HEK293 (cell line): ENCODE data around the gene PCSK1.
A peak's percentile ranks its signal among the peaks of the same experiment; 100 is the strongest.

Experiments
- HOXA7 ChIP-seq: sonication (generic); formaldehyde crosslinking; IDR thresholded peaks from 2 replicates; pipeline ENCODE4 v1.8.1; 2022; ENCODE audit warnings: missing genetic modification reagents, borderline replicate concordance
- HOXD13 ChIP-seq: sonication (generic); formaldehyde crosslinking; IDR thresholded peaks from 2 replicates; pipeline ENCODE4 v1.8.0; 2022; ENCODE audit warnings: missing genetic modification reagents, borderline replicate concordance
- IKZF3 ChIP-seq: fragments of 450-650 bp; IDR thresholded peaks from 2 replicates; pipeline ENCODE4 v1.5.0; 2018; ENCODE audit warnings: missing biosample characterization, mild to moderate bottlenecking, missing genetic modification characterization, moderate library complexity
- KLF10 ChIP-seq: fragments of 450-650 bp; IDR thresholded peaks from 2 replicates; pipeline ENCODE4 v1.5.1; 2018; ENCODE audit warnings: missing biosample characterization, mild to moderate bottlenecking, missing genetic modification characterization
- MYNN ChIP-seq: fragments of 450-650 bp; formaldehyde crosslinking; IDR thresholded peaks from 2 replicates; pipeline ENCODE4 v1.5.1; 2016; ENCODE audit warnings: missing biosample characterization, missing genetic modification characterization, borderline replicate concordance
- TRIM28 ChIP-seq: IDR thresholded peaks from 2 replicates; pipeline ENCODE4 v1.6.1; 2011; ENCODE audit warnings: low read length, control low read depth, borderline replicate concordance
- YY2 ChIP-seq: fragments of 450-650 bp; formaldehyde crosslinking; IDR thresholded peaks from 2 replicates; pipeline ENCODE4 v1.5.1; 2016; ENCODE audit warnings: missing biosample characterization, missing genetic modification characterization
- ZBTB20 ChIP-seq: fragments of 450-650 bp; formaldehyde crosslinking; IDR thresholded peaks from 2 replicates; pipeline ENCODE4 v1.5.1; 2016; ENCODE audit warnings: missing biosample characterization, missing genetic modification characterization
- ZNF114 ChIP-seq: fragments of 450-650 bp; formaldehyde crosslinking; IDR thresholded peaks from 2 replicates; pipeline ENCODE4 v1.5.0; 2017; ENCODE audit warnings: missing biosample characterization, missing genetic modification characterization
- ZNF239 ChIP-seq: fragments of 450-650 bp; formaldehyde crosslinking; IDR thresholded peaks from 2 replicates; pipeline ENCODE4 v1.5.1; 2016; ENCODE audit warnings: missing biosample characterization, missing genetic modification characterization
- ZNF366 ChIP-seq: fragments of 450-650 bp; formaldehyde crosslinking; conservative IDR thresholded peaks from 2 replicates; pipeline ENCODE4 v1.5.1; 2016; ENCODE audit warnings: missing biosample characterization, missing genetic modification characterization
- ZNF394 ChIP-seq: fragments of 450-650 bp; formaldehyde crosslinking; IDR thresholded peaks from 2 replicates; pipeline ENCODE4 v1.5.1; 2016; ENCODE audit warnings: missing biosample characterization, missing genetic modification characterization, mild to moderate bottlenecking, moderate library complexity, borderline replicate concordance
- ZNF501 ChIP-seq: fragments of 450-650 bp; formaldehyde crosslinking; IDR thresholded peaks from 2 replicates; pipeline ENCODE4 v1.5.1; 2016; ENCODE audit warnings: missing biosample characterization, missing genetic modification characterization
- ZNF521 ChIP-seq: fragments of 450-650 bp; formaldehyde crosslinking; IDR thresholded peaks from 2 replicates; pipeline ENCODE4 v1.5.1; 2017; ENCODE audit warnings: missing biosample characterization, mild to moderate bottlenecking, missing genetic modification characterization
- ZNF585B ChIP-seq: fragments of 450-650 bp; formaldehyde crosslinking; IDR thresholded peaks from 2 replicates; pipeline ENCODE4 v1.5.1; 2016; ENCODE audit warnings: missing biosample characterization, missing genetic modification characterization
- ZNF596 ChIP-seq: fragments of 450-650 bp; IDR thresholded peaks from 2 replicates; pipeline ENCODE4 v1.5.0; 2018; ENCODE audit warnings: missing biosample characterization, mild to moderate bottlenecking, missing genetic modification characterization, moderate library complexity
- ZNF660 ChIP-seq: fragments of 450-650 bp; IDR thresholded peaks from 2 replicates; pipeline ENCODE4 v1.5.1; 2018; ENCODE audit warnings: missing biosample characterization, mild to moderate bottlenecking, missing genetic modification characterization
- ZNF768 ChIP-seq: fragments of 450-650 bp; formaldehyde crosslinking; IDR thresholded peaks from 2 replicates; pipeline ENCODE4 v1.5.1; 2018; ENCODE audit warnings: missing biosample characterization, mild to moderate bottlenecking, missing genetic modification characterization
- ZNF777 ChIP-seq: fragments of 450-650 bp; formaldehyde crosslinking; IDR thresholded peaks from 2 replicates; pipeline ENCODE4 v1.5.1; 2017; ENCODE audit warnings: missing biosample characterization, missing genetic modification characterization, borderline replicate concordance
- ZSCAN30 ChIP-seq: fragments of 450-650 bp; IDR thresholded peaks from 2 replicates; pipeline ENCODE4 v1.5.1; 2018; ENCODE audit warnings: missing biosample characterization, mild to moderate bottlenecking, missing genetic modification characterization, moderate library complexity
- TF ChIP-seq, protein P1 (sequence below): fragments of 450-650 bp; formaldehyde crosslinking; IDR thresholded peaks from 2 replicates; pipeline ENCODE4 v1.5.1; 2016; ENCODE audit warnings: missing biosample characterization, missing genetic modification characterization
- TF ChIP-seq, protein P2 (sequence below): fragments of 450-650 bp; formaldehyde crosslinking; IDR thresholded peaks from 2 replicates; pipeline ENCODE4 v1.5.1; 2017; ENCODE audit warnings: missing biosample characterization, missing genetic modification characterization
- TF ChIP-seq, protein P3 (sequence below): fragments of 450-650 bp; formaldehyde crosslinking; IDR thresholded peaks from 2 replicates; pipeline ENCODE4 v1.5.1; 2016; ENCODE audit warnings: missing biosample characterization, missing genetic modification characterization
- TF ChIP-seq, protein P4 (sequence below): fragments of 450-650 bp; formaldehyde crosslinking; IDR thresholded peaks from 2 replicates; pipeline ENCODE4 v1.5.1; 2016; ENCODE audit warnings: missing biosample characterization, missing genetic modification characterization, low read depth
- TF ChIP-seq, protein P5 (sequence below): IDR thresholded peaks from 2 replicates; pipeline ENCODE4 v1.6.1; 2011; ENCODE audit warnings: mild to moderate bottlenecking, low read depth, low read length, borderline replicate concordance
- TF ChIP-seq, protein P6 (sequence below): fragments of 450-650 bp; formaldehyde crosslinking; IDR thresholded peaks from 2 replicates; pipeline ENCODE4 v1.5.0; 2017; ENCODE audit warnings: missing biosample characterization, missing genetic modification characterization, borderline replicate concordance
- TF ChIP-seq, protein P7 (sequence below): fragments of 450-650 bp; IDR thresholded peaks from 2 replicates; pipeline ENCODE4 v1.5.1; 2018; ENCODE audit warnings: missing biosample characterization, mild to moderate bottlenecking, missing genetic modification characterization

PCSK1 gene

DNA sequence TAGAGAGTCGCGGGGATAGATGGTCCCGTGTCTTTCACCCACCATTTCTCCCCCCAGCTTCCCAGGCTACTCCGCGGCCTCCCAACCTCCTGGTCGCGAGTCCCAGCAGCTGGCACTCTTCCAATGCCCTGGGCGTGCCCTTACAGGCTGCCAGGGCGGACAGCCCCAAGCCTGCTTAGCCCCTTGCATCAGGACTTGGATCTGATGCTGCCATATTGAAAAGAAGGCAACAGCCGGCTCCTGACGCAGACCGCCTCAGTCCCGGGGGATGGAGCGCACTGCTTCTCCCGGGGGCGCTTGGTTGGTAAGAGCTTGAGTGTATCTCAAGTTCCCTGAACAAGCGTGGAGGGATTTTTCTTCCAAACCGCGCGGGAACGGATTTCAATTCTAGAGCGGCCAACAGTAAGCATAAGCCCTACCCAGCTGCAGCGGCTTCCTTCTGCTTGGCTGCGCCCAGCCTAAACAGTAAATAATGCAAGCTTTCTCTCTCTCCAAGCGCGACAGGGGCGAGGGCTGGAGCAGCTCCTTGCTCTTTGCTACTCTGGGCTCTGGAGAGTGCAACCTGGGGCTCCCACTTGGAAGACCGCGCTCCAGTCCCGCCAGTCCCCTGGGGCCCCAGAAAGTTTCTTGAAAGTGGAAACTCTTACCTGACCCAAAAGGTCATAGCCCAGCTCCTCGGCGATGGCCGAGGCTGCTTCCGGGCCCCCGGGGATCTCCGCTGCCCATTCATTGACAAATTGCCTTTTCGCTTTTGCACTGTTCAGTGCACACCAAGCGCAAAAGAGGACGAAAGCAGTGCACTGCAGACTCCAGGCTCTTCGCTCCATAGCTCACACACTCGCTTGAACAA lies 607 bp downstream of the PCSK1 start (continued):
- TF ChIP-seq, protein P1, sequence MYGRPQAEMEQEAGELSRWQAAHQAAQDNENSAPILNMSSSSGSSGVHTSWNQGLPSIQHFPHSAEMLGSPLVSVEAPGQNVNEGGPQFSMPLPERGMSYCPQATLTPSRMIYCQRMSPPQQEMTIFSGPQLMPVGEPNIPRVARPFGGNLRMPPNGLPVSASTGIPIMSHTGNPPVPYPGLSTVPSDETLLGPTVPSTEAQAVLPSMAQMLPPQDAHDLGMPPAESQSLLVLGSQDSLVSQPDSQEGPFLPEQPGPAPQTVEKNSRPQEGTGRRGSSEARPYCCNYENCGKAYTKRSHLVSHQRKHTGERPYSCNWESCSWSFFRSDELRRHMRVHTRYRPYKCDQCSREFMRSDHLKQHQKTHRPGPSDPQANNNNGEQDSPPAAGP (tag by site-specific recombination), result no peak
- TF ChIP-seq, protein P2, sequence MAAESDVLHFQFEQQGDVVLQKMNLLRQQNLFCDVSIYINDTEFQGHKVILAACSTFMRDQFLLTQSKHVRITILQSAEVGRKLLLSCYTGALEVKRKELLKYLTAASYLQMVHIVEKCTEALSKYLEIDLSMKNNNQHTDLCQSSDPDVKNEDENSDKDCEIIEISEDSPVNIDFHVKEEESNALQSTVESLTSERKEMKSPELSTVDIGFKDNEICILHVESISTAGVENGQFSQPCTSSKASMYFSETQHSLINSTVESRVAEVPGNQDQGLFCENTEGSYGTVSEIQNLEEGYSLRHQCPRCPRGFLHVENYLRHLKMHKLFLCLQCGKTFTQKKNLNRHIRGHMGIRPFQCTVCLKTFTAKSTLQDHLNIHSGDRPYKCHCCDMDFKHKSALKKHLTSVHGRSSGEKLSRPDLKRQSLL (tag by site-specific recombination), result peak; percentile 49; the same call in 1 of the 2 replicates
- TF ChIP-seq ZNF768 (tag by site-specific recombination) (no peak), TRIM28 (no peak), ZNF660 (tag by site-specific recombination) (no peak), ZNF114 (tag by site-specific recombination) (no peak), MYNN (tag by site-specific recombination) (no peak), KLF10 (no peak), ZBTB20 (tag by site-specific recombination) (peak; percentile 8; the same call in 1 of the 2 replicates), ZNF366 (tag by site-specific recombination) (no peak), HOXD13 (CRISPR knock-in tag) (no peak), ZSCAN30 (no peak), YY2 (tag by site-specific recombination) (no peak), ZNF585B (tag by site-specific recombination) (no peak), ZNF394 (peak; percentile 60; the same call in 1 of the 2 replicates), IKZF3 (tag by site-specific recombination) (no peak), ZNF521 (tag by site-specific recombination) (no peak), HOXA7 (CRISPR knock-in tag) (no peak), ZNF239 (no peak), ZNF777 (tag by site-specific recombination) (no peak), ZNF501 (no peak), ZNF596 (tag by site-specific recombination) (no peak)
- TF ChIP-seq, protein P3, sequence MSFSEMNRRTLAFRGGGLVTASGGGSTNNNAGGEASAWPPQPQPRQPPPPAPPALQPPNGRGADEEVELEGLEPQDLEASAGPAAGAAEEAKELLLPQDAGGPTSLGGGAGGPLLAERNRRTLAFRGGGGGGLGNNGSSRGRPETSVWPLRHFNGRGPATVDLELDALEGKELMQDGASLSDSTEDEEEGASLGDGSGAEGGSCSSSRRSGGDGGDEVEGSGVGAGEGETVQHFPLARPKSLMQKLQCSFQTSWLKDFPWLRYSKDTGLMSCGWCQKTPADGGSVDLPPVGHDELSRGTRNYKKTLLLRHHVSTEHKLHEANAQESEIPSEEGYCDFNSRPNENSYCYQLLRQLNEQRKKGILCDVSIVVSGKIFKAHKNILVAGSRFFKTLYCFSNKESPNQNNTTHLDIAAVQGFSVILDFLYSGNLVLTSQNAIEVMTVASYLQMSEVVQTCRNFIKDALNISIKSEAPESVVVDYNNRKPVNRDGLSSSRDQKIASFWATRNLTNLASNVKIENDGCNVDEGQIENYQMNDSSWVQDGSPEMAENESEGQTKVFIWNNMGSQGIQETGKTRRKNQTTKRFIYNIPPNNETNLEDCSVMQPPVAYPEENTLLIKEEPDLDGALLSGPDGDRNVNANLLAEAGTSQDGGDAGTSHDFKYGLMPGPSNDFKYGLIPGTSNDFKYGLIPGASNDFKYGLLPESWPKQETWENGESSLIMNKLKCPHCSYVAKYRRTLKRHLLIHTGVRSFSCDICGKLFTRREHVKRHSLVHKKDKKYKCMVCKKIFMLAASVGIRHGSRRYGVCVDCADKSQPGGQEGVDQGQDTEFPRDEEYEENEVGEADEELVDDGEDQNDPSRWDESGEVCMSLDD (tag by site-specific recombination), result no peak
- TF ChIP-seq, protein P4, sequence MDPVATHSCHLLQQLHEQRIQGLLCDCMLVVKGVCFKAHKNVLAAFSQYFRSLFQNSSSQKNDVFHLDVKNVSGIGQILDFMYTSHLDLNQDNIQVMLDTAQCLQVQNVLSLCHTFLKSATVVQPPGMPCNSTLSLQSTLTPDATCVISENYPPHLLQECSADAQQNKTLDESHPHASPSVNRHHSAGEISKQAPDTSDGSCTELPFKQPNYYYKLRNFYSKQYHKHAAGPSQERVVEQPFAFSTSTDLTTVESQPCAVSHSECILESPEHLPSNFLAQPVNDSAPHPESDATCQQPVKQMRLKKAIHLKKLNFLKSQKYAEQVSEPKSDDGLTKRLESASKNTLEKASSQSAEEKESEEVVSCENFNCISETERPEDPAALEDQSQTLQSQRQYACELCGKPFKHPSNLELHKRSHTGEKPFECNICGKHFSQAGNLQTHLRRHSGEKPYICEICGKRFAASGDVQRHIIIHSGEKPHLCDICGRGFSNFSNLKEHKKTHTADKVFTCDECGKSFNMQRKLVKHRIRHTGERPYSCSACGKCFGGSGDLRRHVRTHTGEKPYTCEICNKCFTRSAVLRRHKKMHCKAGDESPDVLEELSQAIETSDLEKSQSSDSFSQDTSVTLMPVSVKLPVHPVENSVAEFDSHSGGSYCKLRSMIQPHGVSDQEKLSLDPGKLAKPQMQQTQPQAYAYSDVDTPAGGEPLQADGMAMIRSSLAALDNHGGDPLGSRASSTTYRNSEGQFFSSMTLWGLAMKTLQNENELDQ (tag by site-specific recombination), result no peak
- TF ChIP-seq, protein P5, sequence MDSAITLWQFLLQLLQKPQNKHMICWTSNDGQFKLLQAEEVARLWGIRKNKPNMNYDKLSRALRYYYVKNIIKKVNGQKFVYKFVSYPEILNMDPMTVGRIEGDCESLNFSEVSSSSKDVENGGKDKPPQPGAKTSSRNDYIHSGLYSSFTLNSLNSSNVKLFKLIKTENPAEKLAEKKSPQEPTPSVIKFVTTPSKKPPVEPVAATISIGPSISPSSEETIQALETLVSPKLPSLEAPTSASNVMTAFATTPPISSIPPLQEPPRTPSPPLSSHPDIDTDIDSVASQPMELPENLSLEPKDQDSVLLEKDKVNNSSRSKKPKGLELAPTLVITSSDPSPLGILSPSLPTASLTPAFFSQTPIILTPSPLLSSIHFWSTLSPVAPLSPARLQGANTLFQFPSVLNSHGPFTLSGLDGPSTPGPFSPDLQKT, result no peak
- TF ChIP-seq, protein P6, sequence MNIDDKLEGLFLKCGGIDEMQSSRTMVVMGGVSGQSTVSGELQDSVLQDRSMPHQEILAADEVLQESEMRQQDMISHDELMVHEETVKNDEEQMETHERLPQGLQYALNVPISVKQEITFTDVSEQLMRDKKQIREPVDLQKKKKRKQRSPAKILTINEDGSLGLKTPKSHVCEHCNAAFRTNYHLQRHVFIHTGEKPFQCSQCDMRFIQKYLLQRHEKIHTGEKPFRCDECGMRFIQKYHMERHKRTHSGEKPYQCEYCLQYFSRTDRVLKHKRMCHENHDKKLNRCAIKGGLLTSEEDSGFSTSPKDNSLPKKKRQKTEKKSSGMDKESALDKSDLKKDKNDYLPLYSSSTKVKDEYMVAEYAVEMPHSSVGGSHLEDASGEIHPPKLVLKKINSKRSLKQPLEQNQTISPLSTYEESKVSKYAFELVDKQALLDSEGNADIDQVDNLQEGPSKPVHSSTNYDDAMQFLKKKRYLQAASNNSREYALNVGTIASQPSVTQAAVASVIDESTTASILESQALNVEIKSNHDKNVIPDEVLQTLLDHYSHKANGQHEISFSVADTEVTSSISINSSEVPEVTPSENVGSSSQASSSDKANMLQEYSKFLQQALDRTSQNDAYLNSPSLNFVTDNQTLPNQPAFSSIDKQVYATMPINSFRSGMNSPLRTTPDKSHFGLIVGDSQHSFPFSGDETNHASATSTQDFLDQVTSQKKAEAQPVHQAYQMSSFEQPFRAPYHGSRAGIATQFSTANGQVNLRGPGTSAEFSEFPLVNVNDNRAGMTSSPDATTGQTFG, result no peak
- TF ChIP-seq, protein P7, sequence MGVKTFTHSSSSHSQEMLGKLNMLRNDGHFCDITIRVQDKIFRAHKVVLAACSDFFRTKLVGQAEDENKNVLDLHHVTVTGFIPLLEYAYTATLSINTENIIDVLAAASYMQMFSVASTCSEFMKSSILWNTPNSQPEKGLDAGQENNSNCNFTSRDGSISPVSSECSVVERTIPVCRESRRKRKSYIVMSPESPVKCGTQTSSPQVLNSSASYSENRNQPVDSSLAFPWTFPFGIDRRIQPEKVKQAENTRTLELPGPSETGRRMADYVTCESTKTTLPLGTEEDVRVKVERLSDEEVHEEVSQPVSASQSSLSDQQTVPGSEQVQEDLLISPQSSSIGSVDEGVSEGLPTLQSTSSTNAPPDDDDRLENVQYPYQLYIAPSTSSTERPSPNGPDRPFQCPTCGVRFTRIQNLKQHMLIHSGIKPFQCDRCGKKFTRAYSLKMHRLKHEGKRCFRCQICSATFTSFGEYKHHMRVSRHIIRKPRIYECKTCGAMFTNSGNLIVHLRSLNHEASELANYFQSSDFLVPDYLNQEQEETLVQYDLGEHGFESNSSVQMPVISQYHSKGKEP (tag by site-specific recombination), result peak; percentile 69; the same call in 1 of the 2 replicates
